ENCODE results near the gene ISL2. TPM values are rescaled to one million over a fixed set of nuclear protein-coding genes. Genes with fewer than 3 reads are reported as not detected.

Gene ISL2
- total RNA-seq, 1 donor from 2014 or later, result not detected

DNA sequence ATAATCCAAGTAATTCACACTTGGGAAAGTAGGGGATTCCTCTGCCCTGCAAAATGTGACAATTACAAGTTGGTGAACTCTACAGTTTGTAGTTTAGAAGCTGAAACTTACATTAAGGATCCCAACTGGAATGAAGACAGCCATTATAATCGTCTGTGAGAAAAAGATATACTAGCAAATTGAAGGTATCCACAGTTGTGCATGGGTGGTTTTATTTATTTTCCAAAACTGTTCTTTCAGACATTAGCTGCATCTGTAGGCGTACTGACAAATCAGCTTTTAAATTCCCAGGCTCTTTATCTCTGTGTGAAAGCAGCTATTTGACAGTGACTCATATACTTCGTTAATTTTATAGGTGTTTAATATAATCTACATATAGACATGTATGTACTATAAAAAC, 12.5 kb upstream of the ISL2 start:
- intact Hi-C loops (cut with DNase I), result no loop called here
- ATAC-seq (ENCODE audit: poor library complexity) (no peak), DNase-seq (no peak)

DNA sequence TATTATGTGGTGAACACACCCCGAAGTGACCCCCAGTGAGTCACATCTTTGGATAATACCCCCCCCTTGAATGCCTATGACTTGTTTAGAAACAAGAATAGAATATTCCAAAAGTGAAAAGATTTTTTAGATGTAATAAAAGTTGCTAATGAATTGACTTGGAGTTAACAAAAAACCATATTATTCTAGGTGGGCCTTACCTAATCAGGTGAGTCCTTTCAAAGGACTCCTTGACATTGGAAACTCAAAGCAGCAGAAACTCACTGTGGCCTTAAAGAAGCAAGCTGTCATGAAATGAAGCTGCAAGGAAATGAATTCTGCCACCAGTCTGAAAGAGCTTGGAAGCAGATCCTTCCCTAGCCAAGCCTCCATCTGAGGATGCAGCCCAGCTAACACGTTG, 10.9 kb upstream of the ISL2 start:
- no peak for ATAC-seq (ENCODE audit: poor library complexity)
- no peak for DNase-seq
- intact Hi-C loops (cut with DNase I), result no loop called here

DNA sequence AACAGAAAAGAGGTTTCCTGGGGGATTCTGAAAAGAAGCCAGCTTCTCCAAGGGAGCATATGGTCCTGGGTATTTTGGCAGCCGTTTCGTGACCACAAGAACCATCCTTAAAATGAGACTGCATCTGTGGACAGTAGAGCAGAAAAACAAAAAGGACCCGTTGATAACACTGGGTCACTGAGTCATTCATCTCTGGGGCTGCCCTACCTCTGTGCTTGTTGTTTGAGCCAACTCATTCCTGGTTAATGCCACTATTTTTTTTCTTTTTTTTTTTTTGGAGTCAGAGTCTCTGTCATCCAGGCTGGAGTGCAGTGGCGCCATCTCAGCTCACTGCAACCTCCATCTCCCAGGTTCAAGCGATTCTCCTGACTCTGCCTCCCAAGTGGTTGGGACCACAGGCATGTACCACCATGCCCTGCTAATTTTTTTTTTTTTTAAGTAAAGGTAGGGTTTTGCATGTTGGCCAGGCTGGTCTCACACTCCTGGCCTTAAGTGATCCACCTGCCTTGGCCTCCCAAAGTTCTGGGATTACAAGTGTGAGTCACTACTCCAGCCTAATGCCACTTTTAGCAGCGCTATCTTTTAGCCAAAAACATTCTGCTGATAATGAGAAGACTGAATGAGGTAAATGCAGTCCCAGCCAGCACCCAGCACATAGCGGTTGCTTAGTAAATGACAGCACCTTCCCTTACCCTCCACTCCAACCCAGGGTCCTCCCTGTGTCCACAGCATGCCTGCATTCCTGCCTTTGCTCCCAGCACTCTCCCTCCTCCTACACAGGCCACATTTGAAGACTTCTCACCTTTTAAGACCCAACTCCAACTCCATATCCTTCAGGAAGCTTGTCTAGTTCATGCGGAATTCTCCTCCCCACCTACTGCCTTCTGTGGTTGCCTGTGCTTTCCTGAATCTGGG, 9.1 kb upstream of the ISL2 start:
- DNase-seq (no peak), ATAC-seq (ENCODE audit: poor library complexity) (peak; percentile 89)
- intact Hi-C loops (cut with DNase I), result no loop called here

DNA sequence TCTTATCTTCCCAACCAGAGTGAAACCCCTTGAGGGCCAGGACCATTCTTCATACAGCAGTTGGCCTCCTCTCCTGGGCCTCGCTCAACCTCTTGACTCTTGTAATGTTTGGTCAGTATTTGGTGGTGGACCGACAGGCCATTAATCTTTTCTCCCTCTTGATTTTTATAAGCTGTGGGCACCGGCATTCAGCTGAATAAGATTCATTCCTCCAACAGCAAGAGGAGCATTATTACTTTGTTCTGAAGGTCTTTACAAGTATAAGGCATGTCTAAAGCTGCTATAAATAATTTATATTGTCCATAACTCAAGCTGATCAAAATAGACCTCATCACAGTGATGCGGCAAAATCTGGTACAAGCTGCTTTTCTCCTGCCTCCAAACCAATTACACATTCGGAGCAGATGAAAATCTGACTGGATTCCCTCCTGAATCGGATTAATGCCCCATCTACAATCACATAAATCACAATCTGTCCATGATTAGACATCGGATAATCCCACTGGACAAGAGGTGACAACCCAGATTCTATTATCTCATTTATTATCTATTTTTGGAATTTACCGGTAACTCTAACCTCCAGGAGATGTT, 8.4 kb upstream of the ISL2 start:
- intact Hi-C loops (cut with DNase I), result no loop called here
- DNase-seq (no peak), ATAC-seq (ENCODE audit: poor library complexity) (no peak)

DNA sequence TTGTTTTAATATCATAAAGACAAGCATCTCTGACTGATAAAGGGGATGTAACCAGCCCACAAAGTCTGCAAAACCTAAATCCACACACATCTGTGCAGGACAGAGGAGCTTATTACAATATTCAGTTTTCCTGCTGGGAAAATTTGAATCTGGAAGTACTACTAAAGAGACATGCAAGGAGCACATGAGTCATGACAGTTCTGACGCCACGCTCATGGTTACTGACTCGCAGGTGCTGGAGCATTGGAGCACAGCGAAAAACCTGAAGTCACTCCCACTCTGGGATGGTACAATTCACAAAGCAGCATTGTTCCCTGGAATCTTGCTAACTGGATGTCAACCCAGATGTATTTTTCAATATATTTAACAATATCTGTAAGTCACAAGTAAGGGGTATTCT, 7.6 kb upstream of the ISL2 start:
- DNase-seq (no peak), ATAC-seq (ENCODE audit: poor library complexity) (no peak)
- intact Hi-C loops (cut with DNase I), result no loop called here

DNA sequence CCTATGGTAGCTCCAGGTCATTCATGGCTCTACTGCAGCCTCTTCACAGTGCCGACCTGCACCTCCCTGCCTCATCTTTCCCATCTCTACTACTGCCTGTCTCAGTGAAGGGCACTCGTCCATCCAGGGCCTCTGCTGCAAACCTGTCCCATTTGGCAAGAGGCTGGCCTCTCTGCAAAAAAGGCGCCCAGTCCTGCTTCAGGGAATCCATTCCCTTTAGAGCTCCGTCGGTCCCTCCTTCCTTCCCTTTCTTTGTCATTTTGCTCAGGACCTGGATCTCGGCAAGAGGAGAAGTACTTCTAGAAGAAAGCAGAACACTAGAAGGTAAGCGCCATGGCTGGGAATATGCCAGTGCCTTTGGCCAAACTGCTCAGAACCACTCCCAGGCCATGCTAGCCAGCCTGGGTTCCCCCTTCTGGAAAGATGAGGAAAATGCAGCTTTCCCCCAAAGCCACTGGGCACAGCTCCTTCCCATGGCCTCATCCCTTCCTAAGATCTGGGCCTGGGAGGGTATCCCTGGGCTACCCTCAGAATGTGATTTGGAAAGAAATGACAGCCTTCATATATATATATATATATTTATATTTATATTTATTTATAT, 6.4 kb upstream of the ISL2 start:
- intact Hi-C loops (cut with DNase I), result loop anchor here (5.0 kb wide), 1 partner anchor 93 kb away; no protein-coding TSS in a partner anchor
- peak; percentile 67 for DNase-seq

DNA sequence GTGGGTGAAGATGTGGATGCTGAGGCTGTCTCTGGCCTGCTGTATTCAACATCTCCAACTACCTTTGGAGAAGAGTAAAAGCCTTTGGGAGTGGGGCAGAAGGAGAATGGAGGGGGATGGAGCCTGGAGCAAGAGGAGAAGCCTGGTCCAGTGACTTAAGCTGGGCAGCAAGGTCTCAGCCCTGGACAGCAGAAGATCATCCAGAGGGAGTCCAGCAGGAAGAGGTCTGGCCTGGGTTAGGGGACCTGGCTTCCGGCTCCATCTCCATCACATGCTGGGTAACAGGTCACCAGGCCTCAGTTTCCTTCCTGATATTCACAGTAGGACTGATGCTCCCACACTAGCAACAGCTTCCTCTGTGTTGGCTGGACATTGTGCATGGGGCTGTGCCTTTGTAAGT, 3.8 kb upstream of the ISL2 start:
- DNase-seq, result no peak
- intact Hi-C loops (cut with DNase I), result loop anchor here (5.0 kb wide), 1 partner anchor 95 kb away; no protein-coding TSS in a partner anchor
- no peak for ATAC-seq (ENCODE audit: poor library complexity)

More for the DNA sequence above, 6.4 kb upstream of the ISL2 start:
- peak; percentile 69 for ATAC-seq (ENCODE audit: poor library complexity)

DNA sequence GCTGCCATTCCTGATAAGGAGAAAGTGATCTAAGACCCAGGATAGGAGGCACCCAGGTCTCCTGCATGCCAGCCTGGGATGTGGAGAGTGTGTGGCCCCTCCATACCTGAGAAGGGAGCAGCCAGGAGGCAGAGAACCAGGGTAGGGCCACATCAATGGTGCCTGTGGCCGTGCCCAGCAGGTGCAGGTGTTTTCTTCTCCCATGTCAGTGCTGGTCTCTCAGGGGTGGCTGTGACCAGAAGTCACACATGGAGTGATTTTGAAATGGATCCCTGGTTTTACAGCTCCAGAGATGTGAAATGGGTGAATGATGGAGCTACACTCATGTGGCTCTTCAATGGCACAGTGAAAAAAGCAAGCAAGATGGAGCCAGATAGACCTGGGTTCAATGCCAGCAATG, 3.3 kb upstream of the ISL2 start:
- intact Hi-C loops (cut with DNase I), result loop anchor here (5.0 kb wide), 1 partner anchor 96 kb away; no protein-coding TSS in a partner anchor
- ATAC-seq (ENCODE audit: poor library complexity) (no peak), DNase-seq (no peak)

DNA sequence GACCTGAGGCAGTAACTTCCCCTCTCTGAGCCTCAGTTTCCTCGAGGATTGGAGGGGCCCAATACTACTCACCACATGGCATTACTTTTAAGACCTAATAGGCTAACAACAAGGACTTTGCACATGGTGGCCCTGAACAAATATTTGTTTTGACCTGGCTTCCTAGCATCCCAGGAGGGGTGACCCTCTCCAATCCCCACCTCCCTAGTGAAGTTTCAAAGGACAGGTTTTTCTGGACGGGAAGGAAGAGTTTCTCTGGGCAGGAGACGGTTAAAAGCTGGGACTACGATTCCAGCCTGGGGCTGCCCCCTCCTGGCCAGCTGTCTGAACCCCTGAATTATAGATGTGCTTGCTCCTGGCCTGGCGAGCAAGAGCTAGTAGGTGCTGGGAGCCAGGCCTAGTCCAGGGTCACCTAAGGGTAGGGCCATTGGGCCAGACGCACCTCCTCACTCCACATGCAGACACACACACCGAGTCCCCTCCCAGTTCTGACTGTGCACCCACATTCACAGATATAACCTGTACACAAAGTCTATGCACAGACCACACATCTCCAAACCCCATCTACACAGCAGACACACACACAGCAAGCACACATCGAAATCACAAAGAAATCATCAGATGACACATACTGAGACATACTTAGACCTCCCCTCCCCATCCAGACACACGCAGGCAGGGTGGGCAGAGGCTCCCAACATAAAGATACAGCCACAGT, 2.7 kb upstream of the ISL2 start:
- no peak for DNase-seq
- intact Hi-C loops (cut with DNase I), result loop anchor here (5.0 kb wide), 1 partner anchor 97 kb away; no protein-coding TSS in a partner anchor
- no peak for ATAC-seq (ENCODE audit: poor library complexity)

DNA sequence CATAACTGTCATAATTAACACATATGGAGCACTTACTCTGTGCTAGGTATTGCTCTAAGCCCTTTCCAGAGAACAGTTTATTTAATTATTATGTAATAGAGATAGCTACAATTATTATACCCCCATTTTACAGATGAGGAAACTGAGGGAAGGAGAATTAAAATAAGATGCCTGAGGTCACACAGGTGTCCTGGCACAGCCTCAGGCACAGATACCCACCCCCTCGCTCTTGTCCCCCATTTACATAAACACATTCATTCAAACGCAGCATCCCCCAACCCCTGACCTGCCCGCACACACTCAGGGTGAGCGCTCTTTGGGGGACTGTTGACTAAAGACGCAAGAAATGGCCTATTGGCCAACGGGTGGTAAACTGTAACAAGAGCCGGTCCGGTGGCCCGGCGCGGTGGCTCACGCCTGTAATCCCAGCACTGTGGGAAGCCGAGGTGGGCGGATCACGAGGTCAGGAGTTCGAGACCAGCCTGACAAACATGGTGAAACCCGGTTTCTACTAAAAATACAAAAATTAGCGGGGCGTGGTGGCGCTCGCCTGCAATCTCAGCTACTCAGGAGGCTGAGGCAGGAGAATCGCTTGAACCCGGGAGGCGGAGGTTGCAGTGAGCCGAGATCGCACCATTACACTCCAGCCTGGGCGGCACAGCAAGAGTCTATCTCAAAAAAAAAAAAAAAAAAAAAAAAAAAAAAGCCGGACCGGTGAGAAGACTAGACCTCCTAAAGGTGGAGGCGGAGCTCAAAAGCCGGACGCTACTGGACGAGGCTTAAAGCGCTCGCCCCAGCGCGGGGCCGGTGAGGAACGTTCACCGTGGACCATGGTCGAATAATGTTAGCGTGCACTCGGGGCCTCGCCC, 1.9 kb upstream of the ISL2 start:
- intact Hi-C loops (cut with DNase I), result loop anchor here (5.0 kb wide), 1 partner anchor 97 kb away; no protein-coding TSS in a partner anchor
- no peak for ATAC-seq (ENCODE audit: poor library complexity)
- no peak for DNase-seq

DNA sequence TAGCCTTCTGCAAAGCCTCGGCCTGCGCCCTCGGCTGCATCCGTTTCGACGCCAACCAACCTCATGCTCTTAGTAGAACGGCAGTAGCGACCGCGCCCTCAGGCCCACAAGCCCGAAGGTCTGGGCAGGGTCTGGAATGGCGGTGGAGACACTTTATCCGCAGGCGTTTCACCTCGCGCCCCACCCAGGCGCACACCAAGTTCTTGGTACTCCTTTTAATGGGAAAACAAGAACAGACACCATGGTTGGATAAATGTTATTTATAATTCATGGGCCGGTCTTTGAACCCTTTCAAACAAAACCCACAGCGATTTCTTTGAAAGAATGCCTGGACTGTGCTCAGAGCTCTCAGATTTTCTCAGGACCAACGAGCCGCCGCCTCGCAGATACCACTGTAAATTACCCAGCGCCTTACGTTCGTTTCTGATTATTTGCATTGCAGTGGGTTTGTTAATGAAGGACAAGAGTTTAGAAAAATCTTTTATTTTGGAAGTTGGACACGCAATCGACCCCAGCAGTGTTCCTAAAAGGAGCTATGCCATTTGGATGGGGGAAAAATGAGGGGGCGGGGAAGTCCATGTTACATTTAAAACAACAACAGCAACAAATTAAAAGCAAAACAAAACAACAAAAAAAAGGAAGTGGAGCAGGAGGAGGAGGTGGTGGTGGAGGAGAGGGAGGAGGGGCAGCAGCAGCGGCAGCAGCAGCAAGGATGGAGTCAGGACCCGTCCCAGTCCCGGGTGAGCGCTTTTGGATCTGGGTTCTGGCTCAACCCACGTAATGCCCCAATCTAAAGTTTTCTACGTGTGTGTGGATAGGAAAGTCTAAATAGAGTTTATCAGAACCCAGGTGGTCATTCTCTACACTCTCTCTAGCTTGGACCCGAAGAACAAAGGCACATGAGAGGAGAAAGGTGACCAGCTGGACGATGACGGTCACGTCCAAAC, 993 bp upstream of the ISL2 start:
- DNase-seq (no peak), ATAC-seq (ENCODE audit: poor library complexity) (no peak)
- intact Hi-C loops (cut with DNase I), result no loop called here

DNA sequence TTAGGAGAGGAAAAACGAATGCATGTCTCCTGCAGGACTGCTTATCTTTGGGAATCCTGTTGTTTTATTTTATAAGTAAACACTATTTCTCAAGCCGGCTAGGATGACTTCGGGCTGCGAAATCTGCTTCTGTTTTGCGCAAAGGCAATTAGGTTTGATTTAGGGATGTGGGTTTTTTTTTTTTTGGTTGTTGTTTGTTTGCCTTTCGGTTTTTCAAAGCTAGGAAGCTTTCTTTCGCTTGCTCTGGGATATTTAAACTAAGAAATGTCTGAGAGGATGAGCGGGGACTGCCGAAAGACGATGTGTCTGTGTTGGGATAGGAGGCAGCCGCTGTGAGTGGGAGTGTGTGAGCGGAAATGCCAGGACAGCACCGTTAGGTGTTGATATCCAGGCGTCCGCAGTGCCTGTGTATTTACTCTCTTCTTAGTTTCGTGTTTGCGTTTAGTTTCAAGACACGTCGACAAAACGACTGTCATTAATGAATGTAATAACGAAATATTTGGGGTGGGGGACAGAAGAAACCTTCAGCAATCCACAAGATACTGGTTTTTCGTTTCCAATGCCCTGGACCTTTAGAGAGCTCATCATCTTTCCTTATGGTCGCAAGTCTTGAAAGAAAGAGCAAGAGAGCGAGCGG, 604 bp downstream of the ISL2 start:
- no peak for ATAC-seq (ENCODE audit: poor library complexity)
- intact Hi-C loops (cut with DNase I), result no loop called here

DNA sequence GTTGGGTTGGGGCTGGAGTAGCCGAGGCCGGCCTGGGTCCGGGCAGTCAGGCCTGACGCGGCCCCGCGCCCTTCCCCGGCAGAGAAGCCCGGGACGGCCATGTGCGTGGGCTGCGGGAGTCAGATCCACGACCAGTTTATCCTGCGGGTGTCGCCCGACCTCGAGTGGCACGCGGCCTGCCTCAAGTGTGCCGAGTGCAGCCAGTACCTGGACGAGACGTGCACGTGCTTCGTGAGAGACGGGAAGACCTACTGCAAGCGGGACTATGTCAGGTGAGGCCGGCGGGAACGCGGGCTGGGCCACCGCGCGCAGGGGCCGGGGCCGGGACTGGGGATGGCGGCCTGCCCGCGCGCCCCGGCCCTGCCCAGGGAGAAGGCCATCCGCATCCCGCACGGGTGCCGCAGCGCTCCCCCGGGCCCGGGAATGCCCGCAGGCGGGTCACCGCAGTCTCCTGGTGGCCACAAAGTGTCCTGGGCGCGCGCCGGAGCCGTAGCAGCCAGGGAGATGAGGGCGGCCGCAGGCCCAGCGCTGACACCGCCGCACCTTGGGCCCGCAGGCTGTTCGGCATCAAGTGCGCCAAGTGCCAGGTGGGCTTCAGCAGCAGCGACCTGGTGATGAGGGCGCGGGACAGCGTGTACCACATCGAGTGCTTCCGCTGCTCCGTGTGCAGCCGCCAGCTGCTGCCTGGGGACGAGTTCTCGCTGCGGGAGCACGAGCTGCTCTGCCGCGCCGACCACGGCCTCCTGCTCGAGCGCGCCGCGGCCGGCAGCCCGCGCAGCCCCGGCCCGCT, 1.3 kb downstream of the ISL2 start:
- intact Hi-C loops (cut with DNase I), result no loop called here
- ATAC-seq (ENCODE audit: poor library complexity), result no peak
- DNase-seq, result no peak

More for the DNA sequence above, 604 bp downstream of the ISL2 start:
- no peak for DNase-seq

DNA sequence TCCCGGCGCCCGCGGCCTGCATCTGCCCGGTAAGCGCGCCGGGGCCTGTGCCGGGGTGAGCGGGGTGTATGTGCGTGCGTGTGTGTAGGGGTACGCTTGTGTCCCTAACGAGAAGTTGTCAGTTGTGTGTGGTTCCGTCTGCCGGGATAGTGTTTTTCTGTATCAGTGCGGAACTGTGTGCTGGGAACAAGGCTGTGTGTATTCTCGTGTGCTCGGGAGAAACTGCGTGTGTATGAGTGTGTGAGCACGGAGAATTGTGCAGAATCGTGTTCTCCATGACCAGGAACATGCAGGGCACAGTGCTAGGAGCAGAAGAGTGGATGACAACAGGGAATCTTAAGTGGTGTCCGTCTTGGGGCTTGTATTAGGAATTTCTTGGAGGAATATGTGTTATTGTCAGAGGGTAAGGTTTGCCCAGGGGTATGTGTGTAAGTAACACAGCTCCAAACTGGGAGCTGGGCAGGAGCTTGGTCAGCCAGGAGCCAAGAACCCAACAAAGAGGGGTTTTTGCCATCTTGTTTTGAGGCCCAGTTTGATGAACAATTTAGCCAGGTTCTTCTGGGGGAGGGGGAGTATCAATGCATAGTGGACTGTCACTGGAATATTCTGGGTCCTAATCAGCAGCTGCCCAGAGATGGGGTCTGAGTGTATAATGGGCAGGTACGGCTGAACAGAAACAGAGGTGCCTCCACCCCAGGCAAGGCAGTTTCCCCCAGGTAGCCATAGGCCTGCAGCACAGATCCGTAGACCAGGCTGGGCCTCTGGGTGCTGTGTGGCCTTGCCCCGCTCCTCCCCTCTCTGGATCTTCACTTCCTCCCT, 2.1 kb downstream of the ISL2 start:
- no peak for DNase-seq
- intact Hi-C loops (cut with DNase I), result no loop called here

More for the DNA sequence above, 2.1 kb downstream of the ISL2 start:
- ATAC-seq (ENCODE audit: poor library complexity), result no peak
